HCT116 (cell line): ENCODE results near the gene DOCK2. TPM values are rescaled to one million over a fixed set of nuclear protein-coding genes. Genes with fewer than 3 reads are reported as not detected.

Experiments
- ATAC-seq: fragments of 200-7000 bp; cut with Tn5 transposase; 2 replicates; pipeline ENCODE4 v1.9.1; 2020; ENCODE audit warnings: mild to moderate bottlenecking, moderate library complexity
- BruUV-seq: library from RNA; stranded (reverse); fragments of 400-500 nt; replicated peaks from 2 replicates; lab custom pipeline; 2021; lab: Mats Ljungman, UMichigan
- CTCF ChIA-PET: fragments of 300-600 bp; sonication (Branson Sonifier 250); formaldehyde crosslinking; loops from one replicate; lab custom pipeline; 2021; ENCODE audit warnings: antibody characterized with exemption; lab: Charles Lee
- POLR2A ChIA-PET: fragments of 300-600, 350-600 bp; sonication (Branson Sonifier 250); formaldehyde crosslinking; loops from one replicate; lab custom pipeline; 2021; ENCODE audit warnings: antibody characterized with exemption; lab: Charles Lee
- RAD21 ChIA-PET, 2 experiments: fragments of 300-600 bp; sonication (Branson Sonifier 250); formaldehyde crosslinking; loops; one replicate each; lab custom pipeline; 2023; ENCODE audit warnings: low total read pairs in 2 of 2; ENCODE audit not compliant: uncharacterized antibody in 2 of 2, unreplicated experiment in 2 of 2, low non-redundant PET in 1 of 2; lab: Charles Lee
- DNase-seq: peaks from one replicate; pipeline ENCODE4 v3.0.0-alpha.2; 2010; ENCODE audit warnings: low read depth, low spot score
- H2AFZ ChIP-seq: fragments of 200-600 bp; shearing (Covaris generic), sonication (generic); 2 replicates; pipeline ENCODE4 v1.6.1; 2017; ENCODE audit warnings: low read depth, mixed run types, mixed read lengths, antibody characterized with exemption, low read length; ENCODE audit not compliant: poor library complexity, severe bottlenecking
- H3K27ac ChIP-seq: 2 replicates; pipeline ENCODE4 v1.5.1; 2012; ENCODE audit warnings: low read depth, low read length
- H3K27me3 ChIP-seq: fragments of 200-600 bp; sonication (generic); 2 replicates; pipeline ENCODE4 v1.6.1; 2016; ENCODE audit warnings: mixed run types, low read length, mixed read lengths; ENCODE audit not compliant: insufficient read depth
- H3K36me3 ChIP-seq, 2 experiments: fragments of 200-500 bp in 1 of 2; fragments of 200-600 bp in 1 of 2; sonication (Bioruptor generic) in 1 of 2; sonication (generic) in 1 of 2; 2 replicates each; pipeline versions ENCODE4 v1.5.1 to v1.6.1; 2014 to 2016; ENCODE audit warnings: low read length in 2 of 2, inconsistent platforms in 1 of 2, mixed read lengths in 1 of 2, mixed run types in 1 of 2; ENCODE audit not compliant: insufficient read depth in 2 of 2, control insufficient read depth in 1 of 2
- H3K4me1 ChIP-seq, 2 experiments: fragments of 200-600 bp in 1 of 2; sonication (generic) in 1 of 2; 2 replicates each; pipeline versions ENCODE4 v1.5.1 to v1.6.1; 2012 to 2017; ENCODE audit warnings: low read length in 2 of 2, inconsistent platforms in 1 of 2, mild to moderate bottlenecking in 1 of 2, mixed read lengths in 1 of 2, mixed run types in 1 of 2, moderate library complexity in 1 of 2; ENCODE audit not compliant: insufficient read depth in 2 of 2, control insufficient read depth in 1 of 2
- H3K4me2 ChIP-seq: fragments of 200-600 bp; sonication (generic); 2 replicates; pipeline ENCODE4 v1.6.1; 2017; ENCODE audit warnings: mixed run types, low read length, mixed read lengths
- H3K4me3 ChIP-seq, 2 experiments: fragments of 200-600 bp in 1 of 2; sonication (generic) in 1 of 2; replicated peaks in 1 of 2; 2 replicates each; pipeline ENCODE4 v1.5.1; 2011 to 2016; ENCODE audit warnings: low read length in 2 of 2, control low read depth in 1 of 2, low read depth in 1 of 2, mild to moderate bottlenecking in 1 of 2, mixed read lengths in 1 of 2, mixed run types in 1 of 2
- H3K79me2 ChIP-seq: fragments of 200-600 bp; sonication (generic); 2 replicates; pipeline ENCODE4 v1.6.1; 2017; ENCODE audit warnings: mild to moderate bottlenecking, mixed run types, low read length, moderate library complexity, mixed read lengths; ENCODE audit not compliant: insufficient read depth
- H3K9ac ChIP-seq: fragments of 200-600 bp; sonication (generic); 2 replicates; pipeline ENCODE4 v1.6.1; 2016; ENCODE audit warnings: low read length, mixed read lengths
- H3K9me2 ChIP-seq: fragments of 200-600 bp; sonication (generic), shearing (Covaris generic); 2 replicates; pipeline ENCODE4 v1.6.1; 2017; ENCODE audit warnings: mixed run types, mild to moderate bottlenecking, moderate library complexity; ENCODE audit not compliant: insufficient read depth
- H3K9me3 ChIP-seq, 2 experiments: fragments of 200-500 bp in 1 of 2; fragments of 200-600 bp in 1 of 2; sonication (Bioruptor generic) in 1 of 2; sonication (generic) in 1 of 2; 2 replicates each; pipeline ENCODE4 v1.6.1; 2014 to 2017; ENCODE audit warnings: low read length in 2 of 2, mixed read lengths in 2 of 2, inconsistent platforms in 1 of 2, low read depth in 1 of 2, mild to moderate bottlenecking in 1 of 2, mixed run types in 1 of 2, moderate library complexity in 1 of 2; ENCODE audit not compliant: control insufficient read depth in 1 of 2, insufficient read depth in 1 of 2
- H4K20me1 ChIP-seq: fragments of 200-600 bp; sonication (generic), shearing (Covaris generic); 2 replicates; pipeline ENCODE4 v1.6.1; 2017; ENCODE audit warnings: mixed run types, mild to moderate bottlenecking, moderate library complexity; ENCODE audit not compliant: insufficient read depth
- ATF3 ChIP-seq: IDR thresholded peaks from 2 replicates; pipeline ENCODE4 v1.6.1; 2012
- CBX3 ChIP-seq: IDR thresholded peaks from 2 replicates; pipeline ENCODE4 v1.6.1; 2012; ENCODE audit warnings: low read depth
- CTCF ChIP-seq, 3 experiments: fragments of 200-600 bp in 1 of 3; sonication (generic) in 1 of 3; IDR thresholded peaks in 2 of 3; conservative IDR thresholded peaks in 1 of 3; 2 replicates each; pipeline ENCODE4 v1.5.1; 2012 to 2017; ENCODE audit warnings: low read depth in 2 of 3, low read length in 2 of 3, antibody characterized with exemption in 1 of 3, borderline replicate concordance in 1 of 3, control low read depth in 1 of 3, mild to moderate bottlenecking in 1 of 3, mixed read lengths in 1 of 3, mixed run types in 1 of 3, moderate library complexity in 1 of 3; ENCODE audit not compliant: insufficient read depth in 1 of 3
- EGR1 ChIP-seq: IDR thresholded peaks from 2 replicates; pipeline ENCODE4 v1.6.1; 2012; ENCODE audit warnings: low read depth
- EZH2 ChIP-seq: fragments of 200-600 bp; sonication (generic); IDR thresholded peaks from 2 replicates; pipeline ENCODE4 v1.6.1; 2017; ENCODE audit warnings: antibody characterized with exemption, mixed run types
- FOSL1 ChIP-seq: IDR thresholded peaks from 2 replicates; pipeline ENCODE4 v1.6.1; 2012; ENCODE audit warnings: low read depth
- POLR2A ChIP-seq: IDR thresholded peaks from 2 replicates; pipeline ENCODE4 v1.7.0; 2011; ENCODE audit warnings: borderline replicate concordance; ENCODE audit not compliant: insufficient read depth, insufficient read length; ENCODE audit errors: extremely low read depth
- POLR2AphosphoS5 ChIP-seq: IDR thresholded peaks from 2 replicates; pipeline ENCODE4 v1.6.1; 2011; ENCODE audit warnings: mild to moderate bottlenecking, low read depth, low read length, moderate library complexity
- REST ChIP-seq: IDR thresholded peaks from 2 replicates; pipeline ENCODE4 v1.6.1; 2012; ENCODE audit warnings: low read depth
- SIN3A ChIP-seq: IDR thresholded peaks from 2 replicates; pipeline ENCODE4 v1.6.1; 2012; ENCODE audit warnings: low read depth
- SP1 ChIP-seq: IDR thresholded peaks from 2 replicates; pipeline ENCODE4 v1.6.1; 2012; ENCODE audit warnings: low read depth
- TCF7L2 ChIP-seq: IDR thresholded peaks from 2 replicates; pipeline ENCODE4 v1.7.0; 2011; ENCODE audit warnings: borderline replicate concordance, inconsistent platforms; ENCODE audit not compliant: insufficient read depth, insufficient read length; ENCODE audit errors: extremely low read depth
- YY1 ChIP-seq: IDR thresholded peaks from 2 replicates; pipeline ENCODE4 v1.6.1; 2011; ENCODE audit warnings: low read length, low read depth, moderate library complexity, mild to moderate bottlenecking; ENCODE audit not compliant: insufficient replicate concordance; ENCODE audit errors: extremely low read depth
- ZBTB33 ChIP-seq: IDR thresholded peaks from 2 replicates; pipeline ENCODE4 v1.6.1; 2011; ENCODE audit warnings: mild to moderate bottlenecking, low read length, moderate library complexity; ENCODE audit not compliant: insufficient replicate concordance; ENCODE audit errors: extremely low read depth
- ZNF274 ChIP-seq: fragments of 200-500 bp; sonication (Bioruptor generic); IDR thresholded peaks from 2 replicates; pipeline ENCODE4 v1.6.1; 2014; ENCODE audit warnings: mild to moderate bottlenecking, low read depth, low read length, inconsistent platforms
- intact Hi-C: fragments of 100-400 bp; cut with micrococcal nuclease; formaldehyde crosslinking; loops from 2 replicates; pipeline ENCODE4 v1.10.0; 2022
- total RNA-seq: library from RNA; stranded (reverse); gene quantifications from one replicate; pipeline ENCODE4 v1.2.1, GENCODE V29; 2021; ENCODE audit not compliant: unreplicated experiment

Gene DOCK2
- total RNA-seq, 1 experiment from 2014 or later = 0.89 TPM

GRCh38 chr5:169648725-169649310, 11.7 kb downstream of the DOCK2 start:
- Histone ChIP-seq H3K9ac (no peak overlapping the region), H3K4me2 (no peak overlapping the region), H3K27ac (no peak overlapping the region), H3K79me2 (no peaks in the 10 kb centered on the region), H2AFZ (no peak overlapping the region), H3K27me3 (peaks cover 22% of the 10 kb centered on the region), H3K9me3 (no peaks in the 10 kb centered on the region), H3K36me3 (no peaks in the 10 kb centered on the region), H4K20me1 (no peaks in the 10 kb centered on the region), H3K4me1 (no peaks in the 10 kb centered on the region), H3K9me2 (no peaks in the 10 kb centered on the region)
- ChIA-PET POLR2A (no interaction called here), RAD21 (no interaction called here), CTCF (no interaction called here)
- ATAC-seq = no peak
- no peak for TF ChIP-seq POLR2A
- TF ChIP-seq POLR2AphosphoS5 = no peak
- no peak for TF ChIP-seq CBX3
- no peak for TF ChIP-seq CTCF (IDR thresholded peaks at IDR 0.05 in 2 of 3, conservative IDR thresholded peaks at IDR 0.05 in 1 of 3; ENCODE audit: borderline replicate concordance in 1 of 3, insufficient read depth in 1 of 3, low read depth in 2 of 3, low read length in 2 of 3)
- TF ChIP-seq SIN3A = no peak
- TF ChIP-seq EZH2 = no peak
- TF ChIP-seq YY1 = no peak
- TF ChIP-seq ZBTB33 = no peak
- TF ChIP-seq ZNF274 = no peak
- no peak for TF ChIP-seq REST
- TF ChIP-seq FOSL1 = no peak
- no peak for TF ChIP-seq ATF3
- TF ChIP-seq EGR1 = no peak
- no peak for TF ChIP-seq TCF7L2
- TF ChIP-seq SP1 = no peak
- TF ChIP-seq, all 23 proteins: peak for 0
- DNase-seq = no peak
- no peak overlapping the region for H3K4me3 ChIP-seq
- intact Hi-C loops = no loop called here
- no TSS peak for BruUV-seq
